Neuronal stem cell (in vitro differentiated cells): ENCODE measurements around the gene BPIFB6.
A peak's percentile ranks its signal among the peaks of the same experiment; 100 is the strongest.

Source experiments
- DNase-seq: peaks from one replicate; pipeline ENCODE4 v3.0.0-alpha.2; 2013; ENCODE audit warnings: low spot score
- H2AFZ ChIP-seq: one replicate; pipeline ENCODE4 v1.6.1; 2013; ENCODE audit warnings: mild to moderate bottlenecking, low read length, inconsistent platforms
- H2AK5ac ChIP-seq: 2 replicates; pipeline ENCODE4 v1.6.1; 2013; ENCODE audit warnings: low read depth, mild to moderate bottlenecking, inconsistent platforms, low read length, moderate library complexity, mixed read lengths
- H2BK120ac ChIP-seq: 2 replicates; pipeline ENCODE4 v1.6.1; 2013; ENCODE audit warnings: low read depth, mild to moderate bottlenecking, inconsistent platforms, low read length, moderate library complexity, mixed read lengths
- H2BK12ac ChIP-seq: one replicate; pipeline ENCODE4 v1.6.1; 2013; ENCODE audit warnings: low read length, inconsistent platforms
- H2BK15ac ChIP-seq: 2 replicates; pipeline ENCODE4 v1.6.1; 2013; ENCODE audit warnings: mild to moderate bottlenecking, low read length, inconsistent platforms, mixed read lengths
- H2BK5ac ChIP-seq: one replicate; pipeline ENCODE4 v1.6.1; 2013; ENCODE audit warnings: inconsistent platforms, mild to moderate bottlenecking, low read length, moderate library complexity
- H3K14ac ChIP-seq: one replicate; pipeline ENCODE4 v1.6.1; 2013; ENCODE audit warnings: low read length, inconsistent platforms
- H3K18ac ChIP-seq: 2 replicates; pipeline ENCODE4 v1.6.1; 2013; ENCODE audit warnings: low read length, inconsistent platforms
- H3K23ac ChIP-seq: 2 replicates; pipeline ENCODE4 v1.6.1; 2013; ENCODE audit warnings: low read depth, mild to moderate bottlenecking, mixed read lengths, low read length, inconsistent platforms; ENCODE audit not compliant: poor library complexity
- H3K27ac ChIP-seq: replicated peaks from 3 replicates; pipeline ENCODE4 v1.5.1; 2013; ENCODE audit warnings: low read length, inconsistent platforms
- H3K27me3 ChIP-seq, 3 experiments: 2 replicates each; pipeline ENCODE4 v1.6.1; 2013; ENCODE audit warnings: low read length in 3 of 3, mild to moderate bottlenecking in 2 of 3, inconsistent platforms in 1 of 3, low read depth in 1 of 3, mixed read lengths in 1 of 3, moderate library complexity in 1 of 3; ENCODE audit not compliant: control insufficient read depth in 3 of 3, insufficient read depth in 3 of 3
- H3K36me3 ChIP-seq, 2 donors: replicated peaks in 1 of 2; 2 replicates each; pipeline ENCODE4 v1.6.1; 2013; ENCODE audit warnings: low read length in 2 of 2; ENCODE audit not compliant: control insufficient read depth in 2 of 2, insufficient read depth in 2 of 2
- H3K4ac ChIP-seq: 2 replicates; pipeline ENCODE4 v1.6.1; 2013; ENCODE audit warnings: inconsistent platforms, mild to moderate bottlenecking, low read length, moderate library complexity
- H3K4me1 ChIP-seq, 2 donors: 1 replicate in 1 of 2; 2 replicates in 1 of 2; pipeline ENCODE4 v1.6.1; 2013; ENCODE audit warnings: low read length in 2 of 2, low read depth in 1 of 2; ENCODE audit not compliant: control insufficient read depth in 2 of 2, insufficient read depth in 1 of 2
- H3K4me2 ChIP-seq: one replicate; pipeline ENCODE4 v1.6.1; 2013; ENCODE audit warnings: mild to moderate bottlenecking, low read length, inconsistent platforms; ENCODE audit not compliant: insufficient read depth, poor library complexity, severe bottlenecking
- H3K4me3 ChIP-seq, 2 donors: 2 replicates each; pipeline ENCODE4 v1.5.1; 2013; ENCODE audit warnings: low read length in 2 of 2, mild to moderate bottlenecking in 2 of 2, inconsistent platforms in 1 of 2, moderate library complexity in 1 of 2
- H3K79me1 ChIP-seq: one replicate; pipeline ENCODE4 v1.6.1; 2013; ENCODE audit warnings: low read depth, mild to moderate bottlenecking, inconsistent platforms, low read length, moderate library complexity
- H3K9ac ChIP-seq: one replicate; pipeline ENCODE4 v1.6.1; 2013; ENCODE audit warnings: mild to moderate bottlenecking, low read depth, low read length, inconsistent platforms; ENCODE audit not compliant: poor library complexity
- H3K9me3 ChIP-seq, 2 donors: replicated peaks in 1 of 2; 2 replicates each; pipeline versions ENCODE3 to v1.6.1; 2013; ENCODE audit warnings: low read length in 2 of 2, mild to moderate bottlenecking in 2 of 2, inconsistent platforms in 1 of 2, low read depth in 1 of 2, mixed read lengths in 1 of 2, moderate library complexity in 1 of 2; ENCODE audit not compliant: control insufficient read depth in 2 of 2, insufficient read depth in 1 of 2
- H4K8ac ChIP-seq: one replicate; pipeline ENCODE4 v1.6.1; 2013; ENCODE audit warnings: low read depth, mild to moderate bottlenecking, inconsistent platforms, low read length, moderate library complexity
- H4K91ac ChIP-seq: one replicate; pipeline ENCODE4 v1.6.1; 2013; ENCODE audit warnings: low read length, low read depth, mild to moderate bottlenecking, inconsistent platforms; ENCODE audit not compliant: poor library complexity
- WGBS, 2 donors: extraction: QIAGEN DNeasy Blood & Tissue Kit; methylation state at CpG; one replicate each; pipeline ENCODE4 v1.1.7; 2013; ENCODE audit warnings: missing lambda C conversion rate in 2 of 2, mixed read lengths in 1 of 2; ENCODE audit not compliant: insufficient read length in 2 of 2, insufficient replicate concordance in 1 of 2; ENCODE audit errors: extremely low coverage in 2 of 2; 5-methylcytosine and 5-hydroxymethylcytosine counted together

The BPIFB6 gene

GRCh38 chr20:33075281-33075680, 43.8 kb downstream of the BPIFB6 start:
- H3K4me2 ChIP-seq = no peak overlapping the region
- no peak overlapping the region for H4K91ac ChIP-seq
- H3K9me3 ChIP-seq = no peaks in the 10 kb centered on the region
- H3K9ac ChIP-seq = no peak overlapping the region
- H3K4me1 ChIP-seq = no peaks in the 10 kb centered on the region
- DNase-seq = no peak
- no peak overlapping the region for H2AFZ ChIP-seq
- H3K4me3 ChIP-seq = no peak overlapping the region
- no peak overlapping the region for H2BK120ac ChIP-seq
- no peak overlapping the region for H3K18ac ChIP-seq
- no peaks in the 10 kb centered on the region for H3K79me1 ChIP-seq
- H3K14ac ChIP-seq = no peak overlapping the region
- H3K23ac ChIP-seq = no peak overlapping the region
- no peak overlapping the region for H2AK5ac ChIP-seq
- H2BK5ac ChIP-seq = no peak overlapping the region
- H3K4ac ChIP-seq = no peak overlapping the region
- H3K36me3 ChIP-seq = no peaks in the 10 kb centered on the region
- WGBS, 2 donors = no CpG with 5 or more reads among the region's 6 CpGs
- H2BK12ac ChIP-seq = no peak overlapping the region
- no peak overlapping the region for H3K27ac ChIP-seq
- H2BK15ac ChIP-seq = no peak overlapping the region
- H4K8ac ChIP-seq = no peak overlapping the region
- no peaks in the 10 kb centered on the region for H3K27me3 ChIP-seq

DNA sequence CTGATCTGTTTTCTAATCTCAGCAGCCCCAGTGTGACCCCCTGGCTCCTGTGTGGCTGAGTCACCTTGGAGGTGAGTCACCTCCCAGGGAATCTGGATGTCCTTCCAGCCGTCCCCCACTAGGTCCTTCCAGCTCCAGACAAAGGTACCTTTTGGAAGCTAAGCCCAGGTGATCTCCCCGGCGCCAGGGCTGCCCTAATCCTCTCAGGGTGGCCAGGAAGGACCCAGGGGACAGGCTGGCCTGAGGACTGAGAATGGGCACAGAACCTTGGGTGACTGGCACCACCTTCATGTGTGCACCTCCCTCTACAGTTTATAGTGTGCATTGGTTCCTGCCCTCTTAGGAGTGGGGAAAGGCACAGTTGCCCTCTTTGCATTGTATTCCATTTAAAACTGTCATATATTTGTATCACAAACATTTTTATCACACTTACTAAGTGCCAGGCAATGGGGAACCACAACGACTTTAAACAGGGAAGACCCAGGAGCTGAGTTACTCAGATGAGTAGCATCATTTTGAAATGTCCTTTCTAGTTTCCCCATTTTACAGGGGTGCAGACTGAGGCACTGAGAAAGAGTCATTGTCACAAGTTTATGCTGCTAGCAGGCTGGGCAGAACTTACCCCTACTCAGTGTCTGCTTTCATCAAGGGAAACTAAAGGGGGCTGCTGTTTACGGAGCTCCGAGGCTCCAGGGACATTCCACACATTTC, 45.4 kb downstream of the BPIFB6 start:
- no peaks in the 10 kb centered on the region for H3K36me3 ChIP-seq
- H2BK120ac ChIP-seq = no peak overlapping the region
- no peak overlapping the region for H4K8ac ChIP-seq
- no CpG with 5 or more reads among the region's 6 CpGs for WGBS, 2 donors
- no peaks in the 10 kb centered on the region for H3K79me1 ChIP-seq
- no peak for DNase-seq
- H3K27me3 ChIP-seq = no peaks in the 10 kb centered on the region
- H3K23ac ChIP-seq = no peak overlapping the region
- no peak overlapping the region for H4K91ac ChIP-seq
- no peak overlapping the region for H3K4me3 ChIP-seq
- no peak overlapping the region for H2BK12ac ChIP-seq
- H2AFZ ChIP-seq = no peak overlapping the region
- H3K4me1 ChIP-seq = no peaks in the 10 kb centered on the region
- no peak overlapping the region for H3K4ac ChIP-seq
- no peak overlapping the region for H3K4me2 ChIP-seq
- H2AK5ac ChIP-seq = no peak overlapping the region
- H3K9me3 ChIP-seq = no peaks in the 10 kb centered on the region
- H2BK15ac ChIP-seq = no peak overlapping the region
- no peak overlapping the region for H3K14ac ChIP-seq
- no peak overlapping the region for H3K27ac ChIP-seq
- no peak overlapping the region for H3K18ac ChIP-seq
- no peak overlapping the region for H3K9ac ChIP-seq
- no peak overlapping the region for H2BK5ac ChIP-seq

GRCh38 chr20:33079259-33079658, 47.8 kb downstream of the BPIFB6 start, which contains the start of gene BPIFB4:
Gene BPIFB4, plus strand, starts transcription at chr20:33079643. Its CDS starts 1,884 bp downstream, at chr20:33081527.
- Histone ChIP-seq H2BK120ac (no peak within 1 kb of the TSS), H2BK12ac (no peak within 1 kb of the TSS), H3K18ac (peak within 1 kb of the TSS; percentile 25), H2AFZ (no peak within 1 kb of the TSS), H3K36me3 (no peaks in the 10 kb centered on the region), H2BK15ac (no peak within 1 kb of the TSS), H3K14ac (no peak within 1 kb of the TSS), H3K9ac (no peak within 1 kb of the TSS), H2AK5ac (peak within 1 kb of the TSS; percentile 19), H2BK5ac (no peak within 1 kb of the TSS), H3K4ac (no peak within 1 kb of the TSS), H3K9me3 (no peaks in the 10 kb centered on the region), H3K27me3 (no peaks in the 10 kb centered on the region), H4K91ac (no peak within 1 kb of the TSS), H3K27ac (no peak within 1 kb of the TSS), H3K23ac (no peak within 1 kb of the TSS), H3K4me2 (no peak within 1 kb of the TSS), H3K79me1 (no peaks in the 10 kb centered on the region), H4K8ac (no peak within 1 kb of the TSS), H3K4me3 (no peak within 1 kb of the TSS), H3K4me1 (no peaks in the 10 kb centered on the region)
- DNase-seq = no peak
- WGBS, 2 donors = no CpG with 5 or more reads among the region's 2 CpGs

DNA sequence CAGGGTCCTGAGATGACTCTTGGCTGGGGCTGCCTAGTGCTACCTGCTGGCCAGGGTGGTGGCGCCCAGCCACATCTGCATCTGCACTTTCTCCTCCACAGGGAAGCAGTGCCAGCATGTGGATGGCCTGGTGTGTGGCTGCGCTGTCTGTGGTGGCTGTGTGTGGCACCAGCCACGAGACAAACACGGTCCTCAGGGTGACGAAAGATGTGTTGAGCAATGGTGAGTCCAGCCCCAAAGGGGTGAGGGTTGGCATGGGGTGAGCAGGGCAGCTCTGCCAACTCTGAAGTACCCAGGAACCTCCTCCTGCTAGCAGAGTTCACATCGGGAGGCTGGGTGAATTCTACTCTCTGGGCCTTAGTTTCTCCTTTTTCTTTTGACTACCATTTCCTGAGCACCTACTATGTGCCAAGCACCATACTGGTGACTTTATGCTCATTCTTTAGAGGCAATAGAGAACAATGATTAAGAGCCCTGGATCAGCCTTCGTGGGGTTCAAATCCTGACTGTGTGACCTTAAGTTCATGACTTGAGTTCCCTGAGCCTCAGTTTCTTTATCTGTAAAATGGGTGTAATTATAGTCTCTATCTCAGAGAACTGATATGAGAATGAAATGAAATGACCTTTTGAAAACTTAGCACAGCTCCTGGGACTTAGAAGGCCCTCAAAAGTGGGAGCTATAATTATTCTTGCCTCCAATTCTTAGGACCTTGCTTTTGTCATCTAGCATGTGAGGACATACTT, 50.1 kb downstream of the BPIFB6 start:
- no peak overlapping the region for H2AK5ac ChIP-seq
- no CpG with 5 or more reads among the region's 7 CpGs for WGBS, 2 donors

More for the DNA sequence above, 50.1 kb downstream of the BPIFB6 start:
- Histone ChIP-seq H2AFZ (no peak overlapping the region), H4K8ac (no peak overlapping the region), H3K79me1 (no peaks in the 10 kb centered on the region), H3K9me3 (no peaks in the 10 kb centered on the region), H3K9ac (no peak overlapping the region), H3K4me1 (no peaks in the 10 kb centered on the region), H2BK15ac (no peak overlapping the region), H3K23ac (no peak overlapping the region), H3K27me3 (peaks cover 0 to 2% (median 0%) of the 10 kb centered on the region in 3 experiments), H3K27ac (no peak overlapping the region), H3K18ac (no peak overlapping the region), H2BK5ac (no peak overlapping the region), H3K36me3 (no peaks in the 10 kb centered on the region), H2BK12ac (no peak overlapping the region), H3K4ac (no peak overlapping the region), H3K14ac (no peak overlapping the region), H2BK120ac (no peak overlapping the region), H3K4me3 (no peak overlapping the region), H4K91ac (no peak overlapping the region), H3K4me2 (no peak overlapping the region)
- DNase-seq = no peak
